ENCODE results near the gene MRFAP1.
A peak's percentile ranks its signal among the peaks of the same experiment; 100 is the strongest.
"Not testable (repeated sequence)": the region's sequence is repeated elsewhere in the genome, so short reads cannot be mapped to it uniquely, and the experiment has no call there.

MRFAP1 gene

GRCh38 chr4:6633091-6633906 is 7.2 kb upstream of the MRFAP1 start:
- no peak for DNase-seq (ENCODE audit: low read depth in 2 of 2)

GRCh38 chr4:6634746-6635145 is 5.7 kb upstream of the MRFAP1 start:
- DNase-seq (ENCODE audit: low read depth in 2 of 2): no peak

- no peak for DNase-seq (ENCODE audit: low read depth in 2 of 2)
Measured at GRCh38 chr4:6639137-6639680, 1.3 kb upstream of the MRFAP1 start.

- peak in 1 of 2 donors; percentile 28 for DNase-seq (ENCODE audit: low read depth in 2 of 2)
Measured at GRCh38 chr4:6641164-6641970, 882 bp downstream of the MRFAP1 start.

- DNase-seq (ENCODE audit: low read depth in 2 of 2): no peak
Measured at GRCh38 chr4:6641971-6642320, 1.5 kb downstream of the MRFAP1 start.

GRCh38 chr4:6643141-6643847 is 2.8 kb downstream of the MRFAP1 start:
- no peak for DNase-seq (ENCODE audit: low read depth in 2 of 2)

- no peak for DNase-seq (ENCODE audit: low read depth in 2 of 2)
Measured at GRCh38 chr4:6644792-6645530, 4.5 kb downstream of the MRFAP1 start.

GRCh38 chr4:6647169-6647568 is 6.7 kb downstream of the MRFAP1 start:
- no peak for DNase-seq (ENCODE audit: low read depth in 2 of 2)

GRCh38 chr4:6647582-6648230 is 7.2 kb downstream of the MRFAP1 start:
- DNase-seq (ENCODE audit: low read depth in 2 of 2): no peak

- no peak for DNase-seq (ENCODE audit: low read depth in 2 of 2)
Measured at GRCh38 chr4:6649216-6649615, 8.7 kb downstream of the MRFAP1 start.

GRCh38 chr4:6654211-6654610 is 13.7 kb downstream of the MRFAP1 start:
- DNase-seq (ENCODE audit: low read depth in 2 of 2): not testable (repeated sequence)

GRCh38 chr4:6655291-6655690 is 14.8 kb downstream of the MRFAP1 start:
- not testable (repeated sequence) for DNase-seq (ENCODE audit: low read depth in 2 of 2)

GRCh38 chr4:6655924-6656323 is 15.4 kb downstream of the MRFAP1 start:
- DNase-seq (ENCODE audit: low read depth in 2 of 2): no peak

GRCh38 chr4:6657242-6658208 is 17.0 kb downstream of the MRFAP1 start:
- DNase-seq (ENCODE audit: low read depth in 2 of 2): no peak

GRCh38 chr4:6658209-6658595 is 17.7 kb downstream of the MRFAP1 start:
- no peak for DNase-seq (ENCODE audit: low read depth in 2 of 2)

GRCh38 chr4:6658597-6659075 is 18.2 kb downstream of the MRFAP1 start:
- peak in 1 of 2 donors; percentile 27 for DNase-seq (ENCODE audit: low read depth in 2 of 2)

GRCh38 chr4:6659897-6660296 is 19.4 kb downstream of the MRFAP1 start:
- DNase-seq (ENCODE audit: low read depth in 2 of 2): no peak

GRCh38 chr4:6660430-6660829 is 19.9 kb downstream of the MRFAP1 start:
- no peak for DNase-seq (ENCODE audit: low read depth in 2 of 2)

- no peak for DNase-seq (ENCODE audit: low read depth in 2 of 2)
Measured at GRCh38 chr4:6662591-6662990, 22.1 kb downstream of the MRFAP1 start.
